GM23338 (cell line): Measurements from ENCODE around the gene BMF.

Source experiments
- POLR2AphosphoS5 ChIP-seq: IDR thresholded peaks from 2 replicates; pipeline ENCODE4 v1.6.1; 2016; ENCODE audit warnings: antibody characterized with exemption, low read depth
- TF ChIP-seq, protein P1 (sequence below), 2 experiments: fragments of 200-600 bp in 1 of 2; sonication (generic) in 1 of 2; conservative IDR thresholded peaks; 2 replicates each; pipeline versions ENCODE4 v1.5.1 to v1.6.1; 2016 to 2017; ENCODE audit warnings: antibody characterized with exemption in 2 of 2, low read depth in 2 of 2, mild to moderate bottlenecking in 2 of 2, moderate library complexity in 1 of 2

DNA sequence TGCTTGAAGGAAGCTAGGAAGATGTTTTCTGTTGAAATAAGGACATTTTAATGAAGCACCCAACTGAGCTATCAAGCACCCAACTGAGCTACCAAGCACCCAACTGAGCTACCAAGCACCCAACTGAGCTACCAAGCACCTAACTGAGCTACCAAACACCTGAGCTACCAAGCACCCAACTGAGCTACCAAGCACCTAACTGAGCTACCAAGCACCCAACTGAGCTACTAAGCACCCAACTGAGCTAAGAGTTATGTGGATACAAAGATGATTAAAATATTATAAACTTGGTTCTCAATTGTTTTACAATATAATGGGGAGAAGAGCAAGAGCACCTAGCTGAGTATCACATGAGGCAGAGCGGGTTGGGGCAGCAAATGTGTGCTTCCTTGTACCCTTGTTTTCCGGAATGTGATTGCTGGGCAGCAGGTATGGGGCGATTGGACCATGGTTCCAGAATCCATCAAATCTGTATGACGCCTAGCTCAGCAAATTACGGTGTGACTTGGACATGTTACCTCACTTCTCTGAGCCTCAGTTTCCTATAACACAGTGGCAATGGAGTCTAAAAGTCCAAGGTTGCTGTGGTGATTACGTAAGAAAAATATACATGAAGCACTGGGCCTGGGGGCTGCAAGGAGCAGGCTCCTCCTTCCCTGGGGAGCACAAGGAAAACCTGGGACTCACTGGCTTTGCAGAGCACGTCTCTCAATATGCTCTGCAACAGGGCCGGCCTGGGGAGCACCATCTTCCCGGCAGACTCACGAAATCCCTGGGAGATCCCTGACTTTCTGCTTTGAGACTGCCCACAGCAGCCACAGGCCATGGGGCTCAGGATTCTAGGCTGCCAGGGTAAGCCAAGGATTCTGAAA lies 11.3 kb downstream of the BMF start:
- TF ChIP-seq, protein P1, sequence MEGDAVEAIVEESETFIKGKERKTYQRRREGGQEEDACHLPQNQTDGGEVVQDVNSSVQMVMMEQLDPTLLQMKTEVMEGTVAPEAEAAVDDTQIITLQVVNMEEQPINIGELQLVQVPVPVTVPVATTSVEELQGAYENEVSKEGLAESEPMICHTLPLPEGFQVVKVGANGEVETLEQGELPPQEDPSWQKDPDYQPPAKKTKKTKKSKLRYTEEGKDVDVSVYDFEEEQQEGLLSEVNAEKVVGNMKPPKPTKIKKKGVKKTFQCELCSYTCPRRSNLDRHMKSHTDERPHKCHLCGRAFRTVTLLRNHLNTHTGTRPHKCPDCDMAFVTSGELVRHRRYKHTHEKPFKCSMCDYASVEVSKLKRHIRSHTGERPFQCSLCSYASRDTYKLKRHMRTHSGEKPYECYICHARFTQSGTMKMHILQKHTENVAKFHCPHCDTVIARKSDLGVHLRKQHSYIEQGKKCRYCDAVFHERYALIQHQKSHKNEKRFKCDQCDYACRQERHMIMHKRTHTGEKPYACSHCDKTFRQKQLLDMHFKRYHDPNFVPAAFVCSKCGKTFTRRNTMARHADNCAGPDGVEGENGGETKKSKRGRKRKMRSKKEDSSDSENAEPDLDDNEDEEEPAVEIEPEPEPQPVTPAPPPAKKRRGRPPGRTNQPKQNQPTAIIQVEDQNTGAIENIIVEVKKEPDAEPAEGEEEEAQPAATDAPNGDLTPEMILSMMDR (conservative IDR thresholded peaks at IDR 0.05; ENCODE audit: low read depth in 2 of 2): no peak
- TF ChIP-seq POLR2AphosphoS5: no peak
